Epidermal melanocyte (primary cell): ENCODE measurements around the gene ZNF548.

Experiments used
- DNase-seq: peaks from one replicate; pipeline ENCODE4 v3.0.0; 2011; ENCODE audit warnings: low spot score; ENCODE audit not compliant: insufficient read length

Gene ZNF548

GRCh38 chr19:57398868-57399267, 9.2 kb downstream of the ZNF548 start:
- DNase-seq: no peak

DNA sequence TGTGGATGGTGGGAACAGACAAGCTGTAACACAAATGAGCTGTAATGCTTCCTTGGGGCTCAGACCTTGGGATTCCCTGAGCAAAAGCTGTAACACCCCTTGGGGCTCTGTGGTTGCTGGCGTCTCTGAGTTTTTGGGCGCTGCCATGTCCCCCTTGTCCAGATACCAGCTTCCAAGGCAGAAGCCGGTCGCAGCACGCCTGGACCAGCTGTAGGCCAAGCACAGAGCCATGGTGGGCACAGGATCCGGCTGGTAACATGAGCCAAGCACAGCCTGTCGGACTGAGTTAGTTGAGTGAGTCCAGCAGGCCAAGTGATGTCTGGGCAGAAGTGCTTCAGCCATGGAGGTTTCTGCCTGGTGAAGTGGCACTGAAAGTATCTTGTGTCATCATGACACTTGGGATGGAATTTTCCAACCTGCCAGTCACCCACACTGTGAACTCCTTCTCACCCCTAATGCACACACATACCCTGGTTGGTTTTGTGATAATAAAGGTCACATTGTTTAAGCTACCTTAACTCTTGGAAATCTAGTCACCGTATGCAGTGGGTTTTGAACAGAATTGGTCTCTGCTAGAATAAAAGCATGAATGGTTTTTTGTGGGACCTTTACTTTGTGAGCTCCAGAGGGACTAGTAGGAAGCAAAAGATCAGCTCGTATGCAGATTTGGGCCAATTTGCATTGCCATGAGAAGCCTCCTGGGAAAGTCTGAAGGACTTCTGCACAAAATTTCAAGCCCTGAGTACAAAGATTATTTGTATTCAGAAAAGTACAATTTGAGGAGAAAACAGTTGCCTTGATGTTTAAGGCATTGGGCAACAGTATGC, 14.3 kb downstream of the ZNF548 start:
- no peak for DNase-seq

DNA sequence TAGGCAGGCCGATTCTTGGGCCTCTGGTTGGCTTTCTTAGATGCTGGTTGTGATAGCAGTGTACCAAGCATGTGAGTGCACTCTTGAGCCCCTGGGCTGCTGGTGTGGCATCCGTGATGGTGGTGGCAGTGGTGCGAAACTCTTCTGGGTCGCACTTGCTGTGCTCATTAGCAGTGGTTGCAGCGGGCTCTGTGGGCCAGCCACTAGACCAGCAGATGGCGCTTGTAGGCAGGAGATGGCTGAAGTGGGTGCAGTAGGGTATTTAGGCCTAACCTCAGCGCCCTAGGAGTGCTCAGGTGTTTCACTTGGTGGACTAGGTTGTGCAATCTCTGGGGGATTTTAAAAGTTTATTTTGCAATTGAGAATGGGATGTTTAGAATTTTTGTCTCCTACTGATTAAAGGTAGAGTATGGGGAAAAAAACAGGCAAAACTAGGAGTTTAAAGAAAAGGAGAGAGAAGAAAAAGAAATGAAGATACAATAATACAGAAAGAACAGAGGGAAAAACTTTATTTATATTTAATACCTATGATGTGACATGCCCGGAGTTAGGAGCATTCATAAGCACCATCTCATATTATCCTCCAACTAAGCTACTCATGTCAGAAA, 17.0 kb downstream of the ZNF548 start:
- peak; percentile 26 for DNase-seq

DNA sequence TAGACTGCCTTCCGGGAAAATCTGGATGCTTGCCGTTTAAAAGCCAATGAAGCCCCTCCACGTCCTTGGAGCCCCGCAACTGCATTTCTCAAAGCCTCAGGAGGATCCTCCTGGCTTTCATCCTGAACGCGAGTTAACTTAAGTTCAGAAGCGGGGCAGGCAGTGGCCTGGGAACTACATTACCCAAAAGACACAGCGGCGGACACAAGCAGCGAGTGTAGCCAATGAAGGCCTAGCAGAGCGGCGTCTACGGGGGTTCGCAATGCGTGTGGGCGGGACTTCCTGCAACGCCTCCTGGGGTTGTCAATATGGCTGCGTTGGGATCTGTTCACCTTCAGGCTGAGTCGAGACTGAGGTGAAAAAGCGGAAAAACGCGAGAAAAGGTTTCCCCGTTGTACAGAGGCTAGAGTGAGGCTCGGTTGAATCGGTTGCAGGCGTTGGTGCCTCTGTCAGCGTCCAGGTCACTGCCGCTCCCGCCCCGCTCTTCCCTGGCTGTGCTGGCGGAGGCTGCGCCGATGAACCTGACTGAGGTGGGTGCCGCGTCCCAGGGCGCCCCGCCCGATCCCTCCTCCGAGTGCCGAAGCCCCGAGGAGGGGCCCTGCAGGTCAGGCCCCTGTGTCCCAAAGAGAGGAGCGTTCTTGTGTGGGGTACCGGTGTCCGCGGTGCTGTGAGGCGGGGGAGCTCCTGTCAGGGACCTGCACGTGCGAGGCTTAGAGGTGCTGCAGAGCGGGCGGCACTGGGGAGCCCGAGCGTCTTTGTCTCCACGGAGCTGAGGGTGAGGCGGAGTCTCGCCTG, 21.4 kb downstream of the ZNF548 start, which contains the start of gene ZNF17:
Gene ZNF17, plus strand, starts transcription at position 285 of the 795 bp plus-strand sequence. CDS start 2,455 bp downstream, outside the sequence.
- DNase-seq: peak; percentile 96

DNA sequence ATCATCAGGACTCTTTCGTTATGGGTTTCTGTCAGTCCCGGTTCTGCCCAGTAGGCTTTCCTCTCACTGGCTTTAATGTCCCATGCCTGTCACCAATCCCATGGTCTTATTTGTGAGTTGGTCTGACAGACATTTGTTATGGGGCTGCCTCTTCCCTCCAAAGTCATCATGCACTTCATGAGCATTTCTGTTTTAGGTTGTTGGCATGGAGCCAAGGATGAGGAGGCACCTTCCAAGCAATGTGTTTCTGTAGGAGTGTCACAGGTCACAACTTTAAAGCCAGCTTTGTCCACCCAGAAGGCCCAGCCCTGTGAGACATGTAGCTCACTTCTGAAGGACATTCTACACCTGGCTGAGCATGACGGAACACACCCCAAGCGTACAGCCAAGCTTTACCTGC, 29.8 kb downstream of the ZNF548 start:
- DNase-seq: no peak

GRCh38 chr19:57421037-57421436, 31.4 kb downstream of the ZNF548 start:
- DNase-seq: no peak

GRCh38 chr19:57434386-57435061, 44.9 kb downstream of the ZNF548 start:
- no peak for DNase-seq

DNA sequence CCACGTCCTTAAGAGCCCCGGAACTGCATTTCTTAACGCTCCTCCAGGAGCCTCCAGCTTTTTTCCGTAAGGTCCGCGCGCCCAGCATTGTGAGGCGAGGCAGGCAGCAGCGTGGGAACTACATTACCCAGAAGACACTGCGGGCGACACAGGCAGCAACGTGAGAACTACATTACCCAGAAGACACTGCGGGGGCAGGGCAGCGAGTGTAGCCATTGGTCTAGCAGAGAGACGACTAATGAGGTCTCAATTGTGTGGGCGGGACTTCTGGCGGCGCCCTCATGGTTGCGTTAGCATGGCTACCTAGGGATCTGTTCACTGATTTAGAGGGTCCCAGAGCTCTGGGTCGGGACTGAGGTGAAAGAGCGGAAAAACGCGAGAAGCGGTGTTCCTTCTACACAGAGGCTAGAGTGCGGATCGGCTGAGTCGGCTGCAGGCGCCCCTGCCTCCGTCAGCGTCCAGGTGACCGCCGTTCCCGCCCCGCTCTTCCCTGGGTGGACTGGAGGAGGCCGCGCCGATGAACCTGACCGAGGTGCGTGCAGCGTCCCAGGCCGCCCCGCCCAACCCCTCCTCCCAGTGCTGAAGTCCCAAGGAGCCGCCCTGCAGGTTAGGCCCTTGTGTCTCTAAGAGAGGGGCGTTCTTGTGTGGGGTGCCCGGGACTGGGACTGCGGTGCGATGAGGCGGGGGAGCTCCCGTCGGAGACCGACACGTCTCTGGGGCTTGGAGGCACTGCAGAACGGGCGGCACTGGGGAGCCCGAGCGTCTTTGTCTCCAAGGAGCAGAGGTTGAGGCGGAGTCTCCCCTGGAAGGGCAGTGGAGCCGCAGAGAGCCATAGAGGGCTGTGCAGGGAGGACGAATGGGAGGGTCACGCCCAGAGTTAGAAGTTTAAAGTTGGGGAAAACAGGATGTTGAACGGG, 45.7 kb downstream of the ZNF548 start, which contains the start of gene ZNF749:
Gene ZNF749, plus strand, starts transcription at position 264 of the 917 bp plus-strand sequence. Its CDS starts 254 bp downstream, at position 518.
- DNase-seq: peak; percentile 96

GRCh38 chr19:57436417-57436816, 46.8 kb downstream of the ZNF548 start:
- DNase-seq: no peak

DNA sequence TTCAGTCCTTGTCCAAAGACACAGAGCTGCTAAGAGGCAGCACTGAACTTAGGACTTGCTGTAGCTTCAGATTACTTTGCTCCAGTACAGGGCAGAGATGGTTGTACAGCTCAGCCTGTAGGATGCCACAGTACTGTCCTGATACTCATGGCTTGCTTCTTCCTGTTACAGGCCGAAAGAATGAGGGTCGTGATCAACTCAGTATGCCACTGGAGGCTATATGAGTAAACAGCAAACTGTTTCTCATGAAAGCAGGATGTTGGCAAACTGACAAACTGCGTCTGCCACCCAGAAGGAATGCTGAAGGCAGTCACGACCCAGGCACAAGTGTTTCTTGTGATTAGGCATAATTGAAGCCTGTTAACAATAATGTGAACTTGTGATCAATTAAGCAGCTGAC, 48.3 kb downstream of the ZNF548 start:
- DNase-seq: no peak

GRCh38 chr19:57438925-57439324, 49.3 kb downstream of the ZNF548 start:
- no peak for DNase-seq

DNA sequence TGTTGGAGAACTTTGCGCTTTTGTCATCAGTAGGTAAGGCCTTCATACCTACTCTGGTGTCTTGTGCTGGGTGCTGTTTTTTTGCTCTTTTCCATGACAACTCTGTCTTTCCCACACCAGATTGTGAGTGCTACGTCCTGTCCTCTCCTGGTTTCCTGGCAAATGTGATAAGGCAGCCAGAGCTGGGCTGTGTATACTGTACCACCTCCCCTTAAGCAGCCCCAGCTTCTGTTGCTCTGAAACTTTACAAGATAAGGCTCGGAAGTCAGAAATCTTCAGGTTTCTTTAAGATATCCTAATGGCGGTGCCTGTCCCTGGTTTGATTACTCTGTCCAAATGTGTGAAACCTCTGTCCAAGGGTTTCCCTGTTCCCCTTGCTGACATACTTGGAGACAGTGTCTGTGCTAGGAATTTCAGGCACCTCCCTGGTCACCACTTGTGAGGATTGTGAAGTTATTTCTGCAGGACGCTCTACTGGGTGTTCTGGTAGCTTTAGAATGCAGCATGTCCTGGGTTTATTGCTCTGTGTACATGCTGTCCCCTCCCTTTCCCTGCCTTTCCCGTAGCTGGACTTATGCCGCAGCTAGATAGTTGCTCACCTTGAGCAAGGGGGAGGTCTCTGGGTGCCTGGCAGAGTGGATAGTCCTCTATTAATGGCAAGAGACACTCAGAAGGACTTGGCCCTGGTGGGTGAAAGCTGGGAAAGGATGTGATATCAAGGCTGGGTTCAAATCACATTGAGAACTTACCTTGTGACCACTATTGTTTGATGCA, 52.5 kb downstream of the ZNF548 start:
- no peak for DNase-seq

- DNase-seq: no peak
Observed at GRCh38 chr19:57443121-57443696, 53.6 kb downstream of the ZNF548 start.

DNA sequence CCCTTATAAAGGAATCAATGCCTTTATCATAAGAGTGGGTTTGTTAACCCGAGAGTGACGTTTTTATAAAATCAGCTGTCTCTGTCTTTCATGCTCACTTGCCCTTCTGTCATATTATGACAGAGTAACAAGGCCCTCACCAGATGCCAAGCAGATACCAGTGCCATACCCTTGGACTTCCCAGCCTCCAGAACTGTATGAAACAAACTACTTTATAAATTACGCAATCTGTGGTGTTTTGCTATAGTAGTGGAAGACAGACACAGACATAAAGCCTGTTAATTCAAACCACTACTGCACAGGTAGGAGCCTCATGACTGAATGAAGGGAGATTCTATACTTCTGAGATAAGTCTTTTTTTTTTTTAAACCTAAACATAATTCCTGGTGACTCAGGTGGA, 62.7 kb downstream of the ZNF548 start:
- DNase-seq: no peak
